Endothelial cell (in vitro differentiated cells): ENCODE data around the gene MB21D2. TPM values are rescaled to one million over a fixed set of nuclear protein-coding genes. Genes with fewer than 3 reads are reported as not detected.

Source experiments
- DNase-seq: peaks from one replicate; pipeline ENCODE4 v3.0.0; 2021; ENCODE audit warnings: low spot score
- H3K27ac Mint-ChIP-seq: one replicate; pipeline ENCODE4 v1.8.0; 2021; ENCODE audit warnings: mixed read lengths, inconsistent platforms; ENCODE audit not compliant: unreplicated experiment
- H3K27me3 Mint-ChIP-seq: one replicate; pipeline ENCODE4 v1.8.0; 2021; ENCODE audit warnings: mild to moderate bottlenecking, moderate library complexity, mixed read lengths, inconsistent platforms; ENCODE audit not compliant: unreplicated experiment
- H3K36me3 Mint-ChIP-seq: one replicate; pipeline ENCODE4 v1.8.0; 2021; ENCODE audit warnings: mild to moderate bottlenecking, low read depth, mixed read lengths, inconsistent platforms; ENCODE audit not compliant: unreplicated experiment
- H3K4me1 Mint-ChIP-seq: one replicate; pipeline ENCODE4 v1.8.0; 2021; ENCODE audit warnings: mild to moderate bottlenecking, mixed read lengths, inconsistent platforms; ENCODE audit not compliant: unreplicated experiment
- H3K4me3 Mint-ChIP-seq: one replicate; pipeline ENCODE4 v1.8.0; 2021; ENCODE audit warnings: mild to moderate bottlenecking, mixed read lengths, inconsistent platforms; ENCODE audit not compliant: unreplicated experiment
- H3K9me3 Mint-ChIP-seq: one replicate; pipeline ENCODE4 v1.8.0; 2021; ENCODE audit warnings: mixed read lengths, inconsistent platforms; ENCODE audit not compliant: unreplicated experiment
- total RNA-seq: library from RNA; stranded (reverse); fragmentation: NEBNext Ultra II Directional; extraction: Animal tissue kit (Norgen Biotek cat#: 25700); gene quantifications from one replicate; pipeline ENCODE4 v1.2.1, GENCODE V29; 2021; ENCODE audit not compliant: unreplicated experiment
- TF ChIP-seq, protein P1 (sequence below): fragments of 200-600 bp; sonication (generic); IDR thresholded peaks from one replicate; pipeline ENCODE4 v1.5.0; 2021; ENCODE audit warnings: antibody characterized with exemption; ENCODE audit not compliant: unreplicated experiment

MB21D2 gene
- total RNA-seq, 1 donor from 2014 or later: 4.3 TPM

DNA sequence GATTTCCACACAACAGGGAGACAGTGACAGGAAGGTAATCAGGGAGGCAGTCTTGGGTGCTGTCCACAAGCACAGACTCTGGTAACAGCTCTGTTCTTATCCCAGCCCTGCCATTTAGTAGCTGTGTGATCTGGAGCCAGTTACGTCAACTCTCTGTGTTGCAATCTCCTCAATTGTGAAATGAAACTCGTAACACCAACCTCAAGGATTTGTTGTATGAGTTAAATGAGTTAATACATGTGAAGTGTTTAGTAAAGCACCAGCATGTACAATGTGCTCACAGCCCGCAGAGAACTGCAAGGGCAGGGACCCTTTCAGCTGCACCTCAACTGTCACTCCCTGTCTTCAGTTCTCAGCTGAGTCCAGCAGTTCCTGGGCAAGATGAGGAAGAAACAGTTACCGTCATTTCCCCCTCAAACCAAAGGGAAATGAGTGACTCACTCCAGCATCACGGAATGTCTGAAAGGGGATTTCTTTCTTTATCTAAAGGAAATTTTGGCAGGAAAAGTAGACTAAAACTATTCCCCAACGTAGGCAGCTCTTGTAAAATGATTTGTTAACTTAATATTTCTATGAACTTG is 39.9 kb upstream of the MB21D2 start:
- TF ChIP-seq, protein P1, sequence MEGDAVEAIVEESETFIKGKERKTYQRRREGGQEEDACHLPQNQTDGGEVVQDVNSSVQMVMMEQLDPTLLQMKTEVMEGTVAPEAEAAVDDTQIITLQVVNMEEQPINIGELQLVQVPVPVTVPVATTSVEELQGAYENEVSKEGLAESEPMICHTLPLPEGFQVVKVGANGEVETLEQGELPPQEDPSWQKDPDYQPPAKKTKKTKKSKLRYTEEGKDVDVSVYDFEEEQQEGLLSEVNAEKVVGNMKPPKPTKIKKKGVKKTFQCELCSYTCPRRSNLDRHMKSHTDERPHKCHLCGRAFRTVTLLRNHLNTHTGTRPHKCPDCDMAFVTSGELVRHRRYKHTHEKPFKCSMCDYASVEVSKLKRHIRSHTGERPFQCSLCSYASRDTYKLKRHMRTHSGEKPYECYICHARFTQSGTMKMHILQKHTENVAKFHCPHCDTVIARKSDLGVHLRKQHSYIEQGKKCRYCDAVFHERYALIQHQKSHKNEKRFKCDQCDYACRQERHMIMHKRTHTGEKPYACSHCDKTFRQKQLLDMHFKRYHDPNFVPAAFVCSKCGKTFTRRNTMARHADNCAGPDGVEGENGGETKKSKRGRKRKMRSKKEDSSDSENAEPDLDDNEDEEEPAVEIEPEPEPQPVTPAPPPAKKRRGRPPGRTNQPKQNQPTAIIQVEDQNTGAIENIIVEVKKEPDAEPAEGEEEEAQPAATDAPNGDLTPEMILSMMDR: no peak
- no peak overlapping the region for H3K4me3 Mint-ChIP-seq
- no peaks in the 10 kb centered on the region for H3K9me3 Mint-ChIP-seq
- DNase-seq: no peak
- peaks cover 12% of the 10 kb centered on the region for H3K4me1 Mint-ChIP-seq
- peaks cover 2% of the 10 kb centered on the region for H3K27me3 Mint-ChIP-seq
- H3K36me3 Mint-ChIP-seq: no peaks in the 10 kb centered on the region
- H3K27ac Mint-ChIP-seq: peak overlapping the region; percentile 72

DNA sequence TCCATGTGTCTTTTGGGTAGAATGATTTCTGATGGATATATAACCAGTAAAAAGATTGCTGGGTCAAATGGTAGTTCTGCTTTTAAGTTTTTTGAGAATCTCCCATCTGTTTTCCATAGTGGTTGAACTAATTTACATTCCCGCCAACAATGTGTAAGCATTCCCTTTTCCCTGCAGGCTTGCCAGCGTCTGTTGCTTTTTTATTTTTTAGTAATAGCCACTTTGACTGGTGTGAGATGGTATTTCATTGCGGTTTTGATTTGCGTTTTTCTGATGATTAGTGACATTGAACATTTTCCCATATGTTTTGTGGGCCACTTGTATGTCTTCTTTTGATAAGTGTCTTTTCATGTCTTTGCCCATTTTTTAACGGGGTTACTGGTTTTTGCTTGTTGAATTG is 36.3 kb upstream of the MB21D2 start:
- TF ChIP-seq, protein P1: no peak
- H3K27ac Mint-ChIP-seq: no peak overlapping the region
- no peak overlapping the region for H3K4me3 Mint-ChIP-seq
- H3K27me3 Mint-ChIP-seq: peaks cover 2% of the 10 kb centered on the region
- no peaks in the 10 kb centered on the region for H3K36me3 Mint-ChIP-seq
- DNase-seq: no peak
- H3K4me1 Mint-ChIP-seq: peaks cover 12% of the 10 kb centered on the region
- no peaks in the 10 kb centered on the region for H3K9me3 Mint-ChIP-seq

DNA sequence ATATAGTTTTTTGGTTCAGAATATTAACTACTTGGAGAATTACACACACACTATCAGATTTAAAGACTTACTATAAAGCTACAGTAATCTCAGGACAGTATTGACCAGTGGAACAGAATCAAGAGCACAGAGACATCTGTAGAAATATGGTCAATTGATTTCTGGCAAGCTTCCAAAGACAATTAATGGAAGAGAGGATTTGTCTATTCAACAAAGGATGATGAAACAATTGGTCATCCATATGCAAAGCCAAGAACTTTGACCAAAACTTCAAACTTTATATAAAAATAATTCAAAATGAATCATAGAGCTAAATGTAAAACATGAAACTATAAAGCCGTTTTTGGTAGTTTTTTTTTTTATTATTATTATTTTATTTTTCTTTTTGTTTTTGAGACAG is 29.8 kb upstream of the MB21D2 start:
- H3K4me3 Mint-ChIP-seq: no peak overlapping the region
- TF ChIP-seq, protein P1: no peak
- peaks cover 3% of the 10 kb centered on the region for H3K27me3 Mint-ChIP-seq
- no peak for DNase-seq
- H3K36me3 Mint-ChIP-seq: no peaks in the 10 kb centered on the region
- H3K4me1 Mint-ChIP-seq: peaks cover 5% of the 10 kb centered on the region
- H3K9me3 Mint-ChIP-seq: no peaks in the 10 kb centered on the region
- H3K27ac Mint-ChIP-seq: no peak overlapping the region

DNA sequence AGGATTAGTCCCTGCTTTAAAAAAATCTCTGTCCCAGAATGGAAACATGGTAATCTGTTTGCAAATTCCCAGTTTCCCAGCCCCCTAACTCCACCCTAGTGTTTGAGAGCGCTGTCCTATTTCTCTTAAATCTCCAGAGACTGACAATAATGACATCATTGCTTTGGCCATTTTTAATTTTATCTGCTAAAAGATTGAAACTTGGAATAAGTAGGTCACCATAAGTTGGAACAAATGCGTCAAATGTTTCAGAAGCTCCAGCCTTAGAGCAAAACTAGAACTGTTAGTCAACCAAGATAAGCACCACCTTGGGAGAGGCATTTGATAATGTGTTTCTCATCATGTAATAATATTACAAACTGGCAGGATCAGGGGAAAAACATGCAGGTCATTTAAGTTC is 25.7 kb upstream of the MB21D2 start:
- no peaks in the 10 kb centered on the region for H3K36me3 Mint-ChIP-seq
- no peak overlapping the region for H3K4me3 Mint-ChIP-seq
- no peak for DNase-seq

DNA sequence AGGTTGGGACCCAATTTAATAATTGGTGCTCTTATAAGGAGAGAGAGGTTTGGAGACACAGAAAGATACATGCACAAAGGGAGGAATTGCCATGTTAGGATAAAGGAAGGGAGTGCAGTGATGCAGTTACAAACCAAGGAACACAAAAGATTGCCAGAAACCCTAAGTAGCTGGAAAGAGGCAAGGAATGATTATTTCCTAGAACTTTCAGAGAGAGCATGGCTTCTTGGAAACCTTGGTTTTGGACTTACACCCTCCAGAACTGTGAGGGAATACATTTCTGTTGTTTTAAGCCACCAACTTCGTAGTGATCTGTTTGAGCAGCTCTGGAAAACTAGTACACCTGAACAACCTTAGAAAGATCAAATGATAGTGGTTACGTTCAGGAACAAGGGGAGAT is 25.0 kb upstream of the MB21D2 start:
- TF ChIP-seq, protein P1: no peak
- Mint-ChIP-seq H3K27ac (no peak overlapping the region), H3K9me3 (no peaks in the 10 kb centered on the region), H3K4me1 (peaks cover 5% of the 10 kb centered on the region), H3K36me3 (no peaks in the 10 kb centered on the region), H3K4me3 (no peak overlapping the region), H3K27me3 (peaks cover 3% of the 10 kb centered on the region)
- no peak for DNase-seq

More for the DNA sequence above, 25.7 kb upstream of the MB21D2 start:
- peaks cover 5% of the 10 kb centered on the region for H3K4me1 Mint-ChIP-seq
- H3K27ac Mint-ChIP-seq: no peak overlapping the region
- no peaks in the 10 kb centered on the region for H3K9me3 Mint-ChIP-seq
- peaks cover 3% of the 10 kb centered on the region for H3K27me3 Mint-ChIP-seq
- TF ChIP-seq, protein P1: no peak
